ENCODE measurements around the gene SIPA1L3.

- TF ChIP-seq ZNF274 (IDR thresholded peaks at IDR 0.05; ENCODE audit: low read depth, low read length) (no peak), YY1 (IDR thresholded peaks at IDR 0.05; ENCODE audit: insufficient read depth, insufficient read length) (no peak), SUZ12 (IDR thresholded peaks at IDR 0.05; ENCODE audit: extremely low read depth, insufficient read depth, insufficient read length) (no peak)
Measured at GRCh38 chr19:38004186-38004520, 97.1 kb downstream of the SIPA1L3 start.
